Measurements from ENCODE around the gene CA6.
"Not testable (repeated sequence)": the region's sequence is repeated elsewhere in the genome, so short reads cannot be mapped to it uniquely, and the experiment has no call there.

Gene CA6

DNA sequence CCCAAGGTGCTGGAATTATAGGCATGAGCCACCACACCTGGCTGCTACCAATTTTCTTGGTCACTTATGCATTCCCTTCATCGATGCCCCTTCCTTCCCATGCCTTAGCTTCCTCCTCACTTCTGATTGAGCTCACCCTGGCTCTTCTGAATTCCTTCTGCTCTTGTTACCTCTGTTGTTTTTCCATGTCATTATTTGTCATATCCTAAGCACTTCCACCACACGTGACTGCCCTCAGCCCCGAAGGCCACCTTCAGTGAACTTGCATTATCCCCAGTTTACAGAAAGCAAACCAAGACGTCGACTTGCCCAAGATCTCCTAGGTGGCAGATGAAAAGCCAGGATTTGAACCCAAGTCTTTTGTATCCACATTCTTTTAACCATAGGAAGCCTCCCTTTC, 30.7 kb downstream of the CA6 start:
- DNase-seq, result no peak

DNA sequence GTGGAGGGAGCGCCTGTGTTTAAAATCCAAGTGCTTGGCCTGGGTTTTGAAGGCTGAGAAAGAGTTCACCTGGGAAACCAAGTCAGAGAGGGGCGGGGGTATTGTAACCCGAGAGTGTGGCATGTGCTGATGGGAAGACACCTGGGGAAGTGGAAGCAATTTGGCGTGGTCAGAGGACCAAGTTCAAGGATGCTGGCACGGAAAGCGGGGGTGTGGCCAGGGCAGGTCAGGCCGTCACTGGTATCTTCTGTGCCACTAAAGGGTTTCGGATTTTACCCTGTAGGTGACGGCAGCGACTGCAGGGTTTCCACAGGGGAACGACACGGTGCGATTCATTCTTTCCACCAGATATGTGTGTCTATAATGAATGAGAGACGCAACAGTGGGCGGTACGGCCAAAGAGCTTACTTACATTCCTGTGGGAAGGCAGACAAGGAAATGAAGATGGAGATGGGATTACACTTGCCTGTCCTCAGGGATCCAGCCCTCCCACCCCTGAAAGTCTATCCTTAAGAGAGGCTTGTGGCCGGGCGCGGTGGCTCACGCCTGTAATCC, 31.3 kb downstream of the CA6 start:
- DNase-seq, result no peak

DNA sequence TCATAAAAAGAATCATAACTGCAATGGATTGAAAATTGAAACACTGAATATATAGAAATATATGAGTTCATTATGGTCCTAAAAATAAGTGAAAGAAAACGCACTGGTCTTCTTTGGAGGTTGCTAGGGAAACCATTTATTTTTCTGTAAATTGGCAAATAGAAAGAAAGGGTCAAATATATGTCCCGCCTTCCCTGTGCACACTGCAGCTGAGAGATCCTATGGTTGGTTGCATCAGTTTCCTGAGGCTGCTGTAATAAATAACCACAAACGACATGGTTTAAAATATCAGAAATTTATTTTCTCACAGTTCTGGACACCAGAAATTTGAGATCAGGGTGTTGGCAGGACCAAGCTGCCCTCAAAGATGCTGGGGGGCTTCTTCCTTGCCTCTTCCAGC, 35.0 kb downstream of the CA6 start:
- no peak for DNase-seq

DNA sequence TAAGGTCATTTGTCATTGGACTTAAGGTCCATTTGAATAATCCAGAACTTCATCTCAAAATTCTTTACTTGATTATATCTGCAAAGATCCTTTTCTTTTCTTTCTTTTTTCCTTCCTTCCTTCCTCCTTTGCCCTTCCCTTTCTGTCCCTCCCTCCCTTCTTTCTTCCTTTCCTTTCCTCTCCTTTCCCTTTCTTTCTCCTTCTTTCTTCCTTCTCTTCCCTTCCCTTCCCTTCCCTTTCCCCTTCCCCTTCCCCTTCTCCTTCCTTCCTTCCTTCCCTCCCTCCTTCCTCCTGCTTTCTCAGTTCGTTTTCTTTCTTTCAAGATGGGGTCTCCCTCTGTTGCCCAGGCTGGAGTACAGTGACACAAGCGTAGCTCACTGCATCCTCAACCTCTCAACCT, 35.5 kb downstream of the CA6 start:
- no peak for DNase-seq

DNA sequence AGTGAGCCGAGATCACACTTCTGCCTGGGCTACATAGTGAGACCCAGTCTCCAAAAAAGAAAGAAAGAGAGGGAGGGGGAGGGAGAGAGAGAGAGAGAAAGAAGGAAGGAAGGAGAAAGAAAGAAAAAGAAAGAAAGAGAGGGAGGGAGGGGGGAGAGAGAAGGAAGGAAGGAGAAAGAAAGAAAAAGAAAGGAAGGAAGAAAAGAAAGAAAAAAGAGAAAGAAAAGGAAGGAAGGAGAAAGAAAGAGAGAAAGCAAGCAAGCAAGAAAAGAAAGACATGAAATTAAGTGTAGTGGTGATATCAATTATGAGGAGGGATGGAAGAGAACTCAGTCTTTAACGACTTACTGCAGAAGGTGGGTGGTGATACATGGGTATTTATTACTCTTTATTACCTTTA, 38.5 kb downstream of the CA6 start:
- no peak for DNase-seq

DNA sequence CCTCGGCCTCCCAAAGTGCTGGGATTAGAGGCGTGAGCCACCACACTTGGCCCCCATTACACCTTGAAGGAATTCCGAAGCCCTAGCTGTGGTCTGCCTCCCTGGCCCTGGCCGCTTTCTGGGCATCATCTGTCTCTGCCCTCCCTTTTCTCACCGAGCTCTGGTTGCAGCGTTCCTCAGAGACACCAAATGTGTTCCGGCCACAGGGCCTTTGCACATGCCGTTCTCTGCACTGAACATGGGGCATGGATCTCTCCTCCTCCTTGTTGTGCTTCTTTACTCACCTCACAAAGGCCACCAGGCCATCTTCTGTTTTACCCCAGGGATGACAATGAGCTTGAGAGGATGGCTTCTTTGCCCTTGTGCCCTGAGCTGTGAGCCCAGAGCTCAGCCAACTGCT, 39.3 kb downstream of the CA6 start:
- no peak for DNase-seq

DNA sequence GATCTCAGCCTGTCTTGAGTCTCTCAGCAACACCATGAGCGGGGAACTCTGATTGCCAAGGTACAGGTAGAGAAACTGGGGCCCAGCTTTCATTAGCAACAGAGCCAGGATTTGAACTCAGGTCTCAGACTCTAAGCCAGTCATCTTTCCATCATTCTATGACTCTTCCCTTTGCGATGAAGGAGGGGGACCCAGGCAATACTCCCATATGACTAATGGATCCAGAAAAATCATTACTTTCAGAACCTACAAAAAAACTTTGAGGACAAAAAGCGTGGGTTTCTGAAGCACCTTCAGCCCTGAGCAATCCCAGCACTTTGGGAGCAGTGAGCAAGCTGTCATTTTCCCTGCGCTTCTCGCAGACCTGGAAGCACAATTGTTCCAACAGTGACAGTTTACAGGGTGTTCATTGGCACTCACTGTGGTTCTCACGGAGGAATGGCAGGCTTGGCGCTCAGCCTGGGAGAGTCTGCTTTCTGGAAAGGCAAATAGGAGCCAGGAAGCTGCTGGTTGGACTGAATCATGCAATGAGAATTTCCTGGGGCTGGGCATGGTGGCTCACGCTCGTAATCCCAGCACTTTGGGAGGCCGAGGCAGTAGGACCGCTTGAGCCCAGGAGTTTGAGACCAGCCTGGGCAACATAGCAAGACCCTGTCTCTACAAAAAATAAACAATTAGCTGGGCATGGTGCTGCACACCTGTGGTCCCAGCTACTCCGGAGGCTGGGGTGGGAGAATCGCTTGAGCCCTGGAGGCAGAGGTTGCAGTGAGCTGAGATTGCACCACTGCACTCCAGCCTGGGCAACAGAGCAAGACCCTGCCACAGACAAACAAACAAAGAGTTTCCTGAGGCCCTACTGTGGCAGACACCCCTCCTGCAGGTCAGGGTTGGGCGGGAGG, 40.5 kb downstream of the CA6 start:
- no peak for DNase-seq

DNA sequence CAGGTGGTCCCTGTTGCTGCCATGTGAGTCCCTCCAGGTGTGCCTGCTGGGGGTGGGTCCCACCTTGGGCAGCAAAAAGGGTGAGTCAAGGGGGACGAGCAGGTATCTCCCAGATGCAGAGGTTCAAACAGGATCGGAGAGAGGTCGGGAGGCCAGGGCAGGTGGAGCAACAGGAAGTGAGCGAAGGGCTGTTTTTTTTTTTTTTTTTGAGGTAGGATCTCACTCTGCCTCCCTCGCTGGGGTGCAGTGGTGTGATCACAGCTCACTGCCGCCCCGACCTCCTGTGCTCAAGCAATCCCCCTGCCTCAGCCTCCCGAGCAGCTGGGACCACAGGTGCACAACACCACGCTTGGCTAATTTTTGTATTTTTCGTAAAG, 41.1 kb downstream of the CA6 start:
- no peak for DNase-seq

DNA sequence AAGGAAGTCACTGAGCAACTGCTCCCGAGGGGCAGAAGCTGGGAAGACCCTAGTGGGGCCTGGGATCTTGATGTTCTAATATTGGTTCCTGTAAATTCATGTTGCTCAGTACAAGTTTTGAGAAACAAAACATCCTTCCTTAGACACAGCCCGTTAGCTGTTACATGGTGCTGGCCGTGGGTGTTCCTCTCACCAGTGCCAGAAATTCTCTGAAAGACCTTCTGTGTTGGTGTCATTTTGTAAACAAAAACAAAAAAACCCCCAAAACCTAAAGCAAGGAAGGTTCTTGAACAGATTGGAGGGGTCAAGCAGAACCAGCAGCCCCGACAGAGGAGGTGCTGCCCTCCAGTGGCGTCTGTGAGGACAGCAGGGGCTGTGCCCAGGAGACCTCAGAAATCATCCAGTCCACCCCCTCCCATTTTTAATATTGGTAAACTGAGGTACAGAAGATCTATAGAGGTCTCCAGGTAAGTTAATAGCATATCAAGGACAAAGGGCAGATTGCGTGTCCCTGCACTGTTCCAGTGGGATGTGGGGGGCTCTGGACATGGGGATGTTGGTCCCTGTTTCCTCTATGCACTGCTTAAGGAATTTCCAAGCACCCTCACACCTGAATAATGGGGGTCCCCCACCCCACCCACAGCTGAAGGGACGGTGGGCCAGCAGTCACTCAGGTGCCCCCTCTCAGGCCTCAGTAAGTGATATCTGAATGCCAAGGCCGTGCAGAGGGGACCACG, 42.4 kb downstream of the CA6 start:
- peak; percentile 36 for DNase-seq

DNA sequence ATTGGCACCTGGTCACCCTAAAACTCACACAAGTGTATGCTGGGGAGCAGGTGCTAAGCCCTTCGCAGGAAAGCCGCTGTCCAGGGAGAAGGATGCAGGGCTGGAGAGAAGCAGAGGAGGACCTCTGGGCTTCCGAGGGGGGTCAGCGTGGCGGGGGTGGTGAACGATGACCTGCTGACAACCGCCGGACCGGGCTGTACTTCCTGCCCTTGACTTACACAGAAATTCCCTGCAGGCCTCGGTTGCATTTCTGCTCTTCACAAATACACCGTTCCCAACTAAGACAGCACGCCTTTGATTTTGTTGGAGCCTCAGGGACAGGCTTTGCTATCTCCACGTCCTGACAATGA, 42.9 kb downstream of the CA6 start:
- no peak for DNase-seq

DNA sequence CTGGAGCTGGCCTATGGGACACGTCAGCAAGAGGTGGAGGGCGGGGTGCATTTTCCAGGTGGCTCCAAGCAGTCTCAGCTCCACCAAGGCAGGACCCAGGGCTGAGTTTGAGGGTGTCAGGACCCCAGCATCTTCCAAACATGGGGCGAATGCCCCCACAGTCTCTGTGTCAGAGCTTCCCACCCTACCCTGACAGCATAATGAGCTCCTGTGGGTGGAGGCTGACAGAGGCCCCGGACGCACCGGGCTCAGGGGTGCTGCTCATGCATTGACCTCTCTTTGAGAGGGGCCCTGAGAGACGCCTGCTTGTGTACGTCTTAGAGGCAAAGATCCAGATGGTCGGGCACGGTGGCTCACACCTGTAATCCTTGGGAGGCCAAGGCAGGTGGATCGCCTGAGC, 43.4 kb downstream of the CA6 start:
- no peak for DNase-seq

DNA sequence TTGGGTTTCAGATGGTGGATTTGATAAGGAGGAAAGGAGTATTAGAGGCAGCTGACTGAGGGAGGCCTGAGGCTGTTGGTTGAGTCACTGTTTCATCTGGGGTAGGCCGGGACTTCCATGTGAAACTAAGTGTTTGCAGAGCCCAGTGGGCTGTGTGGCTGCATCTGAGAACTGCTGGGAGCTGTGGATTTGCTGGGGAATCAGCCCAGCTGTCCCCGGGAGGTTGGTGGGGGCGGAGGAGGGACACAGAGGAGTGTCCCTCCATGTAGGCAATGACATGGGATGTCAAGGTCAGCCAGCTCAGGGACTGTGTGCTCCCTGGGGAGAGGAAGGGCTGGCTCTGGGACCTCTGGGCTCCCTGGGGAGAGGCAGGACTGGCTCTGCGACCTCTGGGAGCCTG, 44.2 kb downstream of the CA6 start:
- DNase-seq, result no peak

DNA sequence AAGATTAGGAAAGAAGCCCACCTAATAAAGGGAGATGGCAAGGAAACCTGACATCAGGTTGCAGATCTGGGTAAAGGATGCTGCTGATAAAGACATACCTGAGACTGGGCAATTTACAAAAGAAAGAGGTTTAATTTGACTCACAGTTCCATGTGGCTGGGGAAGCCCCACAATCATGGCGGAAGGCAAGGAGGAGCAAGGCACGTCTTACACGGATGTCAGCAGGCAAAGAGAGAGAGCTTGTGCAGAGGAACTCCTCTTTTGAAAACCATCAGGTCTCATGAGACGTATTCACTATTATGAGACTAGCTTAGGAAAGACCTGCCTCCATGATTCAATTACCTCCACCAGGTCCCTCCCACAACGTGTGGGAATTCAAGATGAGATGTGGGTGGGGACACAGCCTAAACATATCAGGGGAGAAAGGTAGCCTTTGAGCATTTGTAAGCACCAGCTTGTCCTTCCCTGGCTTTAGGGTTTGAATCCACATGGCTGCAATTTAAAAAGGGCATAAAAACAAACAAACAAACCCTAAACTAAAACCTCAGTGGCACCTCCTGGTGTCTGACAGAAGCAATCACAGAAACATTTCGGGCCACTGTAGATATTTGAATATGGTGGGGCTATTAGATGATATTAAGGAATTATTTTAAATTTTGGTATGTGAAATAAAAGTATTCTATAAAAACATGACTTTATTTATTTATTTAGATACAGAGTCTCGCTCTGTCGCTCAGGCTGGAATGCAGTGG, 47.4 kb downstream of the CA6 start:
- no peak for DNase-seq

DNA sequence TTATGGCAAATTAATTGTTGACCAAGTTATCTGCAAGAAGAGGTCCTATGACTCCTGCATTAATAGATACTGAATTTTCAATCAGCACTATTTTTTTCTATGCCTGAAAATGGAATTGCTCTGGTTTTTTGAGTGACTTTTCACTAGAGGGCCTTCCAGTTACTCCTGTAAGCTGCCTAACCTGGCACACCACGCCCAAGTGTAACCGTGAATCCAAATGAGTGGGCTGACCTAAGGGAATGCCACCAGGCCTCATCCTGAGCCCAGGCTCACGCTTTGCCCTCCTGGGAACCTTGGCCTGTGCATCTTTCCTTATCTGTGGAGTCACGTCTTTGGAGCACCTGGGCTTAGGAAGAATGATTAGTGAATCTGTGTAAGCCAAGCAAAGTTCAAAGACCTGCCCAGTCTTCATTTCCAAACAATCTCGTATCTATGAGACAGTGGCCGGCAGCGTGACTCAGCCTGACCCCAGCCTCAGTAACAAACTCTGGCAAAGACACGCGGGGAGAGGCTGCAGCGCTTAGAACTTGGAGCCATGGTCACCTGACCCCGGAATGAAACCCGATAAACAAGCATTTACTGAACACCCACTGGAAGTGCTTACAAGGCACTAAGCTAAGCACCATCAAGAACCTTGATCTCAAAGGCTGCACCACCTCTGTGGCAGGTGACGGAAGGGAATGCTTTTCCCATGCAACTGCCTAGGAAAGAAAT, 48.5 kb downstream of the CA6 start:
- DNase-seq, result not testable (repeated sequence)

DNA sequence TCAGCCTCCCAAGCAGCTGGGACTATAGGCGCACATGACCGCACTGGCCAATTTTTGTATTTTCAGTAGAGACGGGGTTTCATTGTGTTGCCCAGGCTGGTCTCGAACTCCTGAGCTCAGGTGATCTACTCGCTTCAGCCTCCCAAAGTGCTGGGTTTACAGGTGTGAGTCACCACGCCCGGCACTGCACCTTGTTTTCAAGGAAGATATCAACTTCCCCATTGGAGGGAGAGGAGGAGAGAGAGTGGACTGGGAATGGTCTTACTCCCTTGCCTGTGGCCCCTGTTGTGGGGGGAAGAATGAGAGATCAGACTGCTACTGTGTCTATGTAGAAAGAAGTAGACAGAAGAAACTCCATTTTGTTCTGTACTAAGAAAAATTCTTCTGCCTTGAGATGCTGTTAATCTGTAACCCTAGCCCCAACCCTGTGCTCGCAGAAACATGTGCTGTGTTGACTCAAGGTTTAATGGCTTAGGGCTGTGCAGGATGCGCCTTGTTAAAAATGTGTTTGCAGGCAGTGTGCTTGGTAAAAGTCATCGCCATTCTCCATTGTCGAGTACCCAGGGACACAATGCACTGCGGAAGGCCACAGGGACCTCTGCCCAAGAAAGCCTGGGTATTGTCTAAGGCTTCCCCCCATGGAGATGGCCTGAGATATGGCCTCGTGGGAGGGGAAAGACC, 56.0 kb downstream of the CA6 start:
- DNase-seq, result not testable (repeated sequence)

DNA sequence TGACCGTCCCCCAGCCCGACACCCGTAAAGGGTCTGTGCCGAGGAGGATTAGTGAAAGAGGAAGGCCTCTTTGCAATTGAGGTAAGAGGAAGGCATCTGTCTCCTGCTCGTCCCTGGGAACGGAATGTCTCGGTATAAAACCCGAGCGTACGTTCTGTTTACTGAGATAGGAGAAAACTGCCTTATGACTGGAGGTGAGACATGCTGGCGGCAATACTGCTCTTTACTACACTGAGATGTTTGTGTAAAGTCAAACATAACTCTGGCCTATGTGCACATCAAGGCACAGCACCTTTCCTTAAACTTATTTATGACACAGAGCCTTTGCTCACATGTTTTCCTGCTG, 56.5 kb downstream of the CA6 start:
- not testable (repeated sequence) for DNase-seq

DNA sequence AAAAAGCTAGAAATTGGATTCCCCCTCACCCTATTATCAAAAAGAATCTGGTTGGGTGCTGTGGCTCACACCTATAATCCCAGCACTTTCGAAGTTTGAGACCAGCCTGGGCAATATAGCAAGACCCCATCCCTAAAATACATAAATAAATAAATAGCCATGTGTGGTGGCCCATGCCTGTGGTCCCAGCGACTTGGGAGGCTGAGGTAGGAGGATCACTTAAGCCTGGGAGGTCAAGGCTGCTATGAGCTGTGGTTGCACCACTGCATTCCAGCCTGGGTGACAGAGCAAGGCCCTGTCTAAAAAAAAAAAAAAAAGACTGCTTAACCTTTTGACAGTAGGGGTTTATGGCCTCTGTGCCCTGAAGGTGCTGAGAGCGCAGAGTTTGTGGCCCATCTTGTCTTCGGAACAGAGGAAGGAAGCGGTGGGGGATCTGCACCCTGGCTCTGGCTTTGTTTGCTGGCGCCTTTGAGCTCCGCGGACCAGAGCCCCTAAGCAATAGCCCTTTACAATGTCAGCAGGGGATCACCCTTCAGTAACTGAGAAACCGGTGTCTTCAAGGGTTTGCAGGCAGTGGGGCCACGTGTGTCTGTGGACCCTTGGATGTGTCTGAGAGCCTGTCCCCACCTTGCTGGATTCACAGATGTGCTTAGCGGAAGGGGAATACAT, 58.5 kb downstream of the CA6 start:
- DNase-seq, result no peak

DNA sequence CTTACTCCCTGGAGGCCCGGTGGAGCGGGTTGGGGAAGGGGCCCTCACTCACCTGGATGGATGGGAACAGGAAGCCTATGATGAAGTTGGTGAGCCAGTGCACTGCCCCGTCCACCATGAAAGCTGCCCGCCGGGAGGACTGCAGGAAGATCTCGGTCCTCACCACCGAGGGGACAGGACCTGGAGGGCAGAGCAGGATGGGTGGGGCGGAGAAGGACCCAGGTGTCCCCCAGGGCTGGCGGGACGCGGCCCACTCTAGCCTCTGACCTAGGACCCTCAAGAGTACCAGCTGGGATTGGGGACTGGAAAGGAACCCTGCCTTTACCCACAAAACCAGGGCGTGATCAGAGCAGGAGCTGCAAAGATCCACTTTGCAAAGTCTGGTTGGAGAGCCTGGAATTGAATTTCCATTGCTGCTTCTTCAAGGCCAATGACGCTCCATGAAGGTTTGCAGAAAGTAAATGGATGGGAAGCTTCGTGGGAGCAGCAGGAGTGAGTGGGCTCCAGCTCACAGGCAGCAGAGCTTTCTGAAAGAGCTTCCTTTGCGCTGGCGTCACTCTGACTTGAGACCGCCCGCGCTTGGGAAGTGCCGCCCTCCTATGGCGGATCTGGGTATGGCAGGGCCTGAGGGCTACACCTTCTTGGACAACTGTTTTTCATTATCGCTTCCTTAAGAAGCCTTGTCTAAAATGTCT, 59.2 kb downstream of the CA6 start:
- DNase-seq, result peak; percentile 61

DNA sequence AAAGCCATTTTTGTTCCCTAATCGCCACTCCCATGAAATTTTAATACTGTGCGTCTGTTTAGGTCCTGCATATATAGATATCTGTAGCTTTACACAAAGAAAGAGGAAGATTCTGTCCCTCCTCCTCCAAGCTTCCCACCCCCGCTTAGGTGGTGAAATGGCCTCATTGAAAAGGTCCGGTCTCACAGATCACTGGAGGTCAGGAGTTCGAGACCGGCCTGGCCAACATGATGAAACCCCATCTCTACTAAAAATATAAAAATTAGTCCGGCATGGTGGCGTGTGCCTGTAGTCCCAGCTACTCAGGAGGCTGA, 59.7 kb downstream of the CA6 start:
- DNase-seq, result no peak

DNA sequence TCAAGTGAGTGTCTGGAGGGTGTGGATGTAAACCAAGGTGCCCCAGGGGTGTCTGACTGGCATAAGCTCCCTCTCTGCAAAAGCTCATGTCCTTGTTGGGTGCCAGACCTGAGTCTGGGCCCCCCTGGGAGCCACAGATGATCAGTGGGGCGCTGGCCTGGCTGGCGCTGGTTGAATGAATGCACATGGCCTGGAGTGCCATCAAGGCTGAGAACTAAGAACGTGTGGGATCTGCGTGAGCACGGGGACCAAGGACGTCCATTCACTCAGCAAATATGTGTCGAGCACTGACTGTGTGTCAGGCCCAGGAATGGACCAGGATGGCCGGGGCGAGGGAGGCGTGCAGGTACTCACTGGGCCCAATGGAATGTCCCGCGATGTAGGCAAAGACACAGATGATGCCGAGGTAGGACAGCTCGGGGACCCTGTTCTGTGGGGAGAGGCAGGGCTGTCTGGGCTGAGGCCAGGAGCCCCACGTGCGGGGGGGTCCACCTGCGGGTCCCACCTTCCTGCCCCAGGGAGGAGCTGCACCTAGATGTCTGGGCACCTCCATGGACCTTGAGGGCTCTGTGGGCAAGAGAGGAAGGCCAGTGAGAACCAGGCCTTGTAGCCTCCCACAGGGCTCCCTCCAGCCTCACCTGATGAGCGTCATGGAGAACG, 61.4 kb downstream of the CA6 start:
- no peak for DNase-seq

DNA sequence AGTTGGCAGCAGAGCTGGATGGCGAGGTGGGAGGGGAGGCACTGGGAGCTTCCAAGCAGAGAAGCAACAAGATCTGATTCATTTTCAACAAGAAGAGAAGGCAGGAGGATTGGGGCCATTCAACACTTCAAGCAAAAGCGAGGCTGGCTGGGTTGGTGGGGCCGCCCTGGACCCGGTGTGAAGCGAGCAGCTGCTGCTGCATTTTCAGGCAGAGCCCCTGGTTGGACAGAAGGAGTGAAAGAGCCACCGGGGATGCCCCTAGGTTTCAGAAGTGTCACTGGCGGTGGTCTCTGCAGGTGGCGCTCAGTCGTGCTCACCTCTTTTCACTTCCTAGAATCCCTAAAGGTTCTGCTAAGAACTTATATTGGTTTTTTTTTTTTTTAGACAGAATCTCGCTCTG, 62.6 kb downstream of the CA6 start:
- no peak for DNase-seq

Measured in central memory CD4-positive, alpha-beta T cell (primary cell).